ENCODE results near the gene CASZ1. TPM values are rescaled to one million over a fixed set of nuclear protein-coding genes. Genes with fewer than 3 reads are reported as not detected.
A peak's percentile ranks its signal among the peaks of the same experiment; 100 is the strongest.

Gene CASZ1
- total and polyA plus RNA-seq, 5 donors from 2014 or later = 0.57 to 55.1 (median 1.1) TPM

DNA sequence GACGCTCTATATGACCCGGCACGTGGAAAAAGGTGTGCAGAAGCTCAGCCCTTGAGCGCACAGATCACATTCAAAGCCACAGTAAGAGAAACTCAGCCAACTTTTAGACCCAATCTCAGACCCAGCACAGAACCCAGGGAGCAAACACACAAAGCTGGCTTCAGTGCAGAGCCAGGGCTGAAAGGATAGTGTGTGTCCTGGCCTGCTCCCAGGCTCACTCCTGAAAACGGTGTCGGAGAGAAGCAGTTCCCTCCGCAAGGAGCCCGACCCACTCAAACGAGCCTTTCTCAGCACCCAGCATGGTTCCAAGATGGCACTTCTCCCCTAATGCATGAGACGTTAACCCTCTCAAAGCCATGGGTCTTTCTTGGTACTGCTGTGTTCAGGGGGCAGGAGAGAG lies 39.6 kb downstream of the CASZ1 start:
- Mint-ChIP-seq H3K36me3 (no peaks in the 10 kb centered on the region), H3K27ac (no peak overlapping the region), H3K4me1 (peaks cover 0 to 19% (median 10%) of the 10 kb centered on the region in 4 donors), H3K9me3 (no peaks in the 10 kb centered on the region), H3K4me3 (no peak overlapping the region), H3K27me3 (peaks cover 11% of the 10 kb centered on the region)
- DNase-seq = no peak
- ATAC-seq (ENCODE audit: low read depth in 2 of 2) = no peak
- Histone ChIP-seq H3K9me3 (ENCODE audit: control insufficient read depth in 2 of 2, low read length in 2 of 2) (no peaks in the 10 kb centered on the region), H3K4me3 (ENCODE audit: low read depth, low read length) (no peak overlapping the region), H3K36me3 (ENCODE audit: control insufficient read depth, insufficient read depth, low read length) (no peaks in the 10 kb centered on the region), H3K27ac (ENCODE audit: insufficient read depth, low read length, poor library complexity, severe bottlenecking) (no peak overlapping the region), H3K27me3 (ENCODE audit: control insufficient read depth, insufficient read depth, low read length) (no peaks in the 10 kb centered on the region), H3K4me1 (ENCODE audit: control insufficient read depth, insufficient read depth, low read length, poor library complexity, severe bottlenecking) (peaks cover 13% of the 10 kb centered on the region)

DNA sequence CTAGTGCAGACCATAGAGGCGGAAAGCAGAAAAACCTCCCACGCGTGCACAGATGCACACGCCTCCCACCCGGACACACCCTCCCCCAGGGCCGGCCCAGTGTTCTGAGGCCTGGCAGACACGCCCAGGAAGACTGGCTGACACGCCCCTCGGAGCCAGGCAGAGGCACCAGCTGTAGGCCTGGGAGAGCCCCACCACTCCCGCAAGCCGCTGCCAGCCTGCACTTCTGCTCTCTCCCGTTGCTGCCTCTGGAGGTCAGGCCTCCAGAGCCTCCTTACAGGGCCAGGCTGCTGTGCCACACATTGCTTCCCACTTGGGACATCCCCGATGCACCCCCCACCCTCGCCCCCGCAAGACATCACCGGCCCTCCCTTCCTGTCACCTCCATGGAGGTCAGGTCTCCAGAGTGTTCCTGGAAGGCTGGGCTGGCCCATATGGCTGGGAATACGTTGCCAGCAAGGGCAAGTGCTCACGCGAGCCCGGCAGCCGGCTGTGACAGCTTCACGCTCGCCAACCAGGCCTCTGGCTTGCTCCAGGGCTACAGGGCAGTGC lies 40.4 kb downstream of the CASZ1 start:
- Histone ChIP-seq H3K27me3 (ENCODE audit: control insufficient read depth, insufficient read depth, low read length) (no peaks in the 10 kb centered on the region), H3K36me3 (ENCODE audit: control insufficient read depth, insufficient read depth, low read length) (no peaks in the 10 kb centered on the region), H3K27ac (ENCODE audit: insufficient read depth, low read length, poor library complexity, severe bottlenecking) (no peak overlapping the region), H3K9me3 (ENCODE audit: control insufficient read depth in 2 of 2, low read length in 2 of 2) (no peaks in the 10 kb centered on the region), H3K4me1 (ENCODE audit: control insufficient read depth, insufficient read depth, low read length, poor library complexity, severe bottlenecking) (peaks cover 13% of the 10 kb centered on the region), H3K4me3 (ENCODE audit: low read depth, low read length) (no peak overlapping the region)
- H3K4me1 Mint-ChIP-seq = peaks cover 0 to 19% (median 10%) of the 10 kb centered on the region in 4 donors
- DNase-seq (peak; percentile 52 to 76 (median 69)), ATAC-seq (ENCODE audit: low read depth in 2 of 2) (peak; percentile 92 to 97)
- H3K27ac Mint-ChIP-seq = no peak overlapping the region
- no peaks in the 10 kb centered on the region for H3K36me3 Mint-ChIP-seq
- H3K4me3 Mint-ChIP-seq = peak overlapping the region in 1 of 4 donors; percentile 41
- H3K9me3 Mint-ChIP-seq = no peaks in the 10 kb centered on the region
- H3K27me3 Mint-ChIP-seq = peaks cover 9% of the 10 kb centered on the region

DNA sequence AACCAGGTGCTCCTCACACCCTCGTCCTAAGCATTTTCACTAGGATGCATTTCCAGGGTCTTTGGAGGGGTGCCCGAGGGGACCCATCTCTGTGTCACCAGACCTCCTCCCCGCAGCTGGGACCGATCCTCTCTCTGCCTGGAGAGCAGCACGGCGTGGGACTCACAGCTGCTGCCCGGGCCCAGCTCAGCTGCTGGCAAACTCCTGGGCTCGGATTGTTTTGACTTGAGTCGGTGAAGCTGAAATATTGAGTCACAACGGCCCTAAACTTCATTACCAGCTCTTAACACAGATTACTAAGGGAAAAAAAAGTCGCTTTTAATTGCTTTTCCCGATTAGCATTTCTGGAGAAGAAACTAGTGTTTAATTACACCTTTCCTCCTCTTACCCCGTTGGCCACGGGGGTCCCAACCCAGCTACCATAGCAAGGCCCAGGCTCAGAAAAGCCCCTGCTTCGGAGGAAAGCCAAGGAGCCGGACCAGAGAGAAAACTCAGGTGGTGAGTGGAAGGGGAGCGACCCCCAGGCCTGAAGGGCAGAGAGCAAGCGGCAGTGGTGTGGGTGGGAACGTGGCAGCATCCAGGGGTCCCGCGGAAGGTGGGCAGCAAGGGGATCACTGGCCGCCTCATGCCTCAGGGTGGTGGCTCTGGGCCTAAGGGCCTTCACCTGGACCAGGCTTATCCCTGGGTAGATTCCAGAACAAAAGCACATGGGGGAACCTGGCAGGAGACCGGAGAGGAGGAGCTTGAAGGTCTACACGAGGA lies 41.7 kb downstream of the CASZ1 start:
- no peaks in the 10 kb centered on the region for H3K36me3 ChIP-seq (ENCODE audit: control insufficient read depth, insufficient read depth, low read length)
- H3K9me3 Mint-ChIP-seq = no peaks in the 10 kb centered on the region

GRCh38 chr1:10753299-10753698 lies 43.1 kb downstream of the CASZ1 start:
- no peaks in the 10 kb centered on the region for H3K36me3 Mint-ChIP-seq
- Histone ChIP-seq H3K36me3 (ENCODE audit: control insufficient read depth, insufficient read depth, low read length) (no peaks in the 10 kb centered on the region), H3K4me1 (ENCODE audit: control insufficient read depth, insufficient read depth, low read length, poor library complexity, severe bottlenecking) (peaks cover 13% of the 10 kb centered on the region), H3K9me3 (ENCODE audit: control insufficient read depth in 2 of 2, low read length in 2 of 2) (no peaks in the 10 kb centered on the region), H3K27me3 (ENCODE audit: control insufficient read depth, insufficient read depth, low read length) (no peaks in the 10 kb centered on the region), H3K27ac (ENCODE audit: insufficient read depth, low read length, poor library complexity, severe bottlenecking) (no peak overlapping the region), H3K4me3 (ENCODE audit: low read depth, low read length) (no peak overlapping the region)
- H3K9me3 Mint-ChIP-seq = no peaks in the 10 kb centered on the region
- no peak for DNase-seq
- no peak overlapping the region for H3K27ac Mint-ChIP-seq
- H3K4me1 Mint-ChIP-seq = peaks cover 0 to 19% (median 10%) of the 10 kb centered on the region in 4 donors
- no peak for ATAC-seq (ENCODE audit: low read depth in 2 of 2)
- no peaks in the 10 kb centered on the region for H3K27me3 Mint-ChIP-seq
- no peak overlapping the region for H3K4me3 Mint-ChIP-seq

More for the DNA sequence above, 41.7 kb downstream of the CASZ1 start:
- H3K4me1 Mint-ChIP-seq = peaks cover 0 to 19% (median 10%) of the 10 kb centered on the region in 4 donors
- peaks cover 4% of the 10 kb centered on the region for H3K27me3 Mint-ChIP-seq
- H3K27ac ChIP-seq (ENCODE audit: insufficient read depth, low read length, poor library complexity, severe bottlenecking) = no peak overlapping the region
- H3K4me1 ChIP-seq (ENCODE audit: control insufficient read depth, insufficient read depth, low read length, poor library complexity, severe bottlenecking) = peaks cover 13% of the 10 kb centered on the region
- no peaks in the 10 kb centered on the region for H3K27me3 ChIP-seq (ENCODE audit: control insufficient read depth, insufficient read depth, low read length)
- DNase-seq = no peak
- H3K4me3 Mint-ChIP-seq = no peak overlapping the region
- H3K36me3 Mint-ChIP-seq = no peaks in the 10 kb centered on the region
- no peak overlapping the region for H3K27ac Mint-ChIP-seq
- ATAC-seq (ENCODE audit: low read depth in 2 of 2) = no peak
- H3K4me3 ChIP-seq (ENCODE audit: low read depth, low read length) = no peak overlapping the region
- no peaks in the 10 kb centered on the region for H3K9me3 ChIP-seq (ENCODE audit: control insufficient read depth in 2 of 2, low read length in 2 of 2)

GRCh38 chr1:10751561-10752085 lies 44.8 kb downstream of the CASZ1 start:
- Mint-ChIP-seq H3K4me3 (no peak overlapping the region), H3K9me3 (no peaks in the 10 kb centered on the region), H3K27ac (no peak overlapping the region), H3K36me3 (no peaks in the 10 kb centered on the region), H3K27me3 (no peaks in the 10 kb centered on the region), H3K4me1 (peaks cover 0 to 13% (median 4%) of the 10 kb centered on the region in 4 donors)
- H3K27ac ChIP-seq (ENCODE audit: insufficient read depth, low read length, poor library complexity, severe bottlenecking) = no peak overlapping the region
- no peaks in the 10 kb centered on the region for H3K36me3 ChIP-seq (ENCODE audit: control insufficient read depth, insufficient read depth, low read length)
- H3K4me3 ChIP-seq (ENCODE audit: low read depth, low read length) = no peak overlapping the region
- no peaks in the 10 kb centered on the region for H3K9me3 ChIP-seq (ENCODE audit: control insufficient read depth in 2 of 2, low read length in 2 of 2)
- H3K4me1 ChIP-seq (ENCODE audit: control insufficient read depth, insufficient read depth, low read length, poor library complexity, severe bottlenecking) = peaks cover 13% of the 10 kb centered on the region
- H3K27me3 ChIP-seq (ENCODE audit: control insufficient read depth, insufficient read depth, low read length) = no peaks in the 10 kb centered on the region
- ATAC-seq (ENCODE audit: low read depth in 2 of 2) (no peak), DNase-seq (no peak)

DNA sequence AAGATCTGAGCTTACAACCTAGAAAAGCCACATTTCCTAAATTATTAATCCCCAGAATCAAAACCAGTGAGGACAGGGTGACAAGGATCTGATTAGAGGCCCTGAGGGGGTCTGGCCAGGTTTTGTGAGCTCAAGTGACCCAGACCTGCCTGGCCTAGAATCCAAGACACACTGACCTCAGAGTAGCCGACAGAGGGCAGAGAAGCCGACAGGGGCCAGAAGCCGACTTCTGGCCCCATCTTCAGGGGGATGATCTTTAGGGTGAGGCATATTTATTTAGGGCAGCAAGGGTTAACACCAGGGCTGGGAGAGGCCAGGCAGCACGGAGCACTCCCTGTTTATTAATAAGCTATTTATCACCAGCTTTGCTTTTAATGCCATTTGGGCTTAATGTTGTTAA lies 45.3 kb downstream of the CASZ1 start:
- no peak for DNase-seq
- Mint-ChIP-seq H3K4me3 (no peak overlapping the region), H3K27me3 (no peaks in the 10 kb centered on the region), H3K27ac (no peak overlapping the region), H3K4me1 (peaks cover 0 to 11% (median 3%) of the 10 kb centered on the region in 4 donors), H3K9me3 (no peaks in the 10 kb centered on the region), H3K36me3 (no peaks in the 10 kb centered on the region)
- Histone ChIP-seq H3K27me3 (ENCODE audit: control insufficient read depth, insufficient read depth, low read length) (no peaks in the 10 kb centered on the region), H3K36me3 (ENCODE audit: control insufficient read depth, insufficient read depth, low read length) (no peaks in the 10 kb centered on the region), H3K9me3 (ENCODE audit: control insufficient read depth in 2 of 2, low read length in 2 of 2) (no peaks in the 10 kb centered on the region), H3K4me3 (ENCODE audit: low read depth, low read length) (no peak overlapping the region), H3K4me1 (ENCODE audit: control insufficient read depth, insufficient read depth, low read length, poor library complexity, severe bottlenecking) (peaks cover 11% of the 10 kb centered on the region), H3K27ac (ENCODE audit: insufficient read depth, low read length, poor library complexity, severe bottlenecking) (no peak overlapping the region)
- no peak for ATAC-seq (ENCODE audit: low read depth in 2 of 2)

- Histone ChIP-seq H3K4me1 (ENCODE audit: control insufficient read depth, insufficient read depth, low read length, poor library complexity, severe bottlenecking) (no peaks in the 10 kb centered on the region), H3K9me3 (ENCODE audit: control insufficient read depth in 2 of 2, low read length in 2 of 2) (no peaks in the 10 kb centered on the region), H3K27me3 (ENCODE audit: control insufficient read depth, insufficient read depth, low read length) (no peaks in the 10 kb centered on the region), H3K27ac (ENCODE audit: insufficient read depth, low read length, poor library complexity, severe bottlenecking) (no peak overlapping the region), H3K4me3 (ENCODE audit: low read depth, low read length) (no peak overlapping the region), H3K36me3 (ENCODE audit: control insufficient read depth, insufficient read depth, low read length) (no peaks in the 10 kb centered on the region)
- no peak for DNase-seq
- no peak for ATAC-seq (ENCODE audit: low read depth in 2 of 2)
- Mint-ChIP-seq H3K9me3 (no peaks in the 10 kb centered on the region), H3K36me3 (no peaks in the 10 kb centered on the region), H3K4me3 (no peak overlapping the region), H3K27ac (no peak overlapping the region), H3K4me1 (no peaks in the 10 kb centered on the region), H3K27me3 (no peaks in the 10 kb centered on the region)
Observed at GRCh38 chr1:10745886-10746455, 50.5 kb downstream of the CASZ1 start.

Measured in CD4-positive, CD25-positive, alpha-beta regulatory T cell (primary cell).